Lower leg skin (tissue), 3 donors: ENCODE data around the gene GDPD3.

ENCODE experiments used
- CTCF ChIP-seq, 3 donors: fragments of 450-650 bp; IDR thresholded peaks; one replicate each; pipeline ENCODE4 v1.5.1; 2016; ENCODE audit warnings: antibody characterized with exemption in 3 of 3, mild to moderate bottlenecking in 3 of 3, moderate library complexity in 2 of 3
- POLR2A ChIP-seq, 2 donors: fragments of 450-650 bp; IDR thresholded peaks; one replicate each; pipeline ENCODE4 v1.6.1; 2016 to 2017; ENCODE audit warnings: antibody characterized with exemption in 2 of 2, mild to moderate bottlenecking in 1 of 2, moderate library complexity in 1 of 2

GRCh38 chr16:30151091-30151490 lies 37.8 kb upstream of the GDPD3 start:
- TF ChIP-seq CTCF (IDR thresholded peaks at IDR 0.05) (no peak), POLR2A (IDR thresholded peaks at IDR 0.05) (no peak)
